Calu3 (cell line): Measurements from ENCODE around the gene CNKSR1. TPM values are rescaled to one million over a fixed set of nuclear protein-coding genes. Genes with fewer than 3 reads are reported as not detected.

ENCODE experiments used
- BruUV-seq: library from RNA; stranded (reverse); fragments of 400-500 nt; replicated peaks from 2 replicates; lab custom pipeline; 2021; lab: Mats Ljungman, UMichigan
- CTCF ChIA-PET: fragments of 300-600 bp; sonication (Branson Sonifier 250); formaldehyde crosslinking; loops from one replicate; lab custom pipeline; 2022; ENCODE audit warnings: antibody characterized with exemption; lab: Charles Lee
- DNase-seq: peaks from one replicate; pipeline ENCODE4 v3.0.0; 2022
- H3K27ac Mint-ChIP-seq: one replicate; pipeline ENCODE4 v1.8.0; 2022; ENCODE audit warnings: mixed read lengths; ENCODE audit not compliant: unreplicated experiment
- H3K27me3 Mint-ChIP-seq: one replicate; pipeline ENCODE4 v1.8.0; 2022; ENCODE audit warnings: mixed read lengths; ENCODE audit not compliant: unreplicated experiment
- H3K36me3 Mint-ChIP-seq: one replicate; pipeline ENCODE4 v1.8.0; 2022; ENCODE audit warnings: mild to moderate bottlenecking, moderate library complexity, mixed read lengths; ENCODE audit not compliant: insufficient read depth, unreplicated experiment
- H3K4me1 Mint-ChIP-seq: one replicate; pipeline ENCODE4 v1.8.0; 2022; ENCODE audit warnings: mild to moderate bottlenecking, low read depth, mixed read lengths; ENCODE audit not compliant: unreplicated experiment
- H3K4me3 Mint-ChIP-seq: one replicate; pipeline ENCODE4 v1.8.0; 2022; ENCODE audit warnings: mild to moderate bottlenecking, low read depth, moderate library complexity, mixed read lengths; ENCODE audit not compliant: unreplicated experiment
- H3K9me3 Mint-ChIP-seq: one replicate; pipeline ENCODE4 v1.8.0; 2022; ENCODE audit warnings: low read depth, mixed read lengths; ENCODE audit not compliant: unreplicated experiment
- intact Hi-C: fragments of 100-400 bp; cut with micrococcal nuclease; formaldehyde crosslinking; loops from one replicate; pipeline ENCODE4 v1.10.0; 2022; ENCODE audit not compliant: unreplicated experiment
- total RNA-seq: library from RNA; stranded (reverse); gene quantifications from 2 replicates; pipeline ENCODE4 v1.2.3, GENCODE V29; 2022
- TF ChIP-seq, protein P1 (sequence below): fragments of 200-600 bp; IDR thresholded peaks from one replicate; pipeline ENCODE4 v1.8.0; 2022; ENCODE audit warnings: antibody characterized with exemption; ENCODE audit not compliant: unreplicated experiment

Gene CNKSR1
- total RNA-seq, 1 experiment from 2014 or later, result 28.1 TPM

- intact Hi-C loops, result no loop called here
- CTCF ChIA-PET, result no interaction called here
- TF ChIP-seq, protein P1, sequence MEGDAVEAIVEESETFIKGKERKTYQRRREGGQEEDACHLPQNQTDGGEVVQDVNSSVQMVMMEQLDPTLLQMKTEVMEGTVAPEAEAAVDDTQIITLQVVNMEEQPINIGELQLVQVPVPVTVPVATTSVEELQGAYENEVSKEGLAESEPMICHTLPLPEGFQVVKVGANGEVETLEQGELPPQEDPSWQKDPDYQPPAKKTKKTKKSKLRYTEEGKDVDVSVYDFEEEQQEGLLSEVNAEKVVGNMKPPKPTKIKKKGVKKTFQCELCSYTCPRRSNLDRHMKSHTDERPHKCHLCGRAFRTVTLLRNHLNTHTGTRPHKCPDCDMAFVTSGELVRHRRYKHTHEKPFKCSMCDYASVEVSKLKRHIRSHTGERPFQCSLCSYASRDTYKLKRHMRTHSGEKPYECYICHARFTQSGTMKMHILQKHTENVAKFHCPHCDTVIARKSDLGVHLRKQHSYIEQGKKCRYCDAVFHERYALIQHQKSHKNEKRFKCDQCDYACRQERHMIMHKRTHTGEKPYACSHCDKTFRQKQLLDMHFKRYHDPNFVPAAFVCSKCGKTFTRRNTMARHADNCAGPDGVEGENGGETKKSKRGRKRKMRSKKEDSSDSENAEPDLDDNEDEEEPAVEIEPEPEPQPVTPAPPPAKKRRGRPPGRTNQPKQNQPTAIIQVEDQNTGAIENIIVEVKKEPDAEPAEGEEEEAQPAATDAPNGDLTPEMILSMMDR, result no peak
- no peak for DNase-seq
- H3K36me3 Mint-ChIP-seq, result peaks cover 25% of the 10 kb centered on the region
- no peak overlapping the region for H3K4me3 Mint-ChIP-seq
- H3K4me1 Mint-ChIP-seq, result peaks cover 11% of the 10 kb centered on the region
- H3K27me3 Mint-ChIP-seq, result no peaks in the 10 kb centered on the region
- no peak overlapping the region for H3K27ac Mint-ChIP-seq
- H3K9me3 Mint-ChIP-seq, result no peaks in the 10 kb centered on the region
- no TSS peak for BruUV-seq
These were observed 4.5 kb downstream of the CNKSR1 start for GRCh38 chr1:26181586-26182382.

GRCh38 chr1:26182383-26182696 lies 5.0 kb downstream of the CNKSR1 start:
- TF ChIP-seq, protein P1, result no peak
- CTCF ChIA-PET, result no interaction called here
- no TSS peak for BruUV-seq
- intact Hi-C loops, result no loop called here
- peaks cover 22% of the 10 kb centered on the region for H3K36me3 Mint-ChIP-seq
- H3K27me3 Mint-ChIP-seq, result no peaks in the 10 kb centered on the region
- H3K9me3 Mint-ChIP-seq, result no peaks in the 10 kb centered on the region
- H3K4me3 Mint-ChIP-seq, result no peak overlapping the region
- H3K4me1 Mint-ChIP-seq, result peaks cover 11% of the 10 kb centered on the region
- DNase-seq, result no peak
- no peak overlapping the region for H3K27ac Mint-ChIP-seq

GRCh38 chr1:26184086-26184485 lies 6.8 kb downstream of the CNKSR1 start:
- BruUV-seq, result no TSS peak
- CTCF ChIA-PET, result no interaction called here
- TF ChIP-seq, protein P1, result no peak
- no peak for DNase-seq
- H3K4me1 Mint-ChIP-seq, result no peaks in the 10 kb centered on the region
- H3K36me3 Mint-ChIP-seq, result peaks cover 13% of the 10 kb centered on the region
- H3K27ac Mint-ChIP-seq, result no peak overlapping the region
- intact Hi-C loops, result no loop called here
- H3K4me3 Mint-ChIP-seq, result no peak overlapping the region
- H3K9me3 Mint-ChIP-seq, result no peaks in the 10 kb centered on the region
- H3K27me3 Mint-ChIP-seq, result no peaks in the 10 kb centered on the region

DNA sequence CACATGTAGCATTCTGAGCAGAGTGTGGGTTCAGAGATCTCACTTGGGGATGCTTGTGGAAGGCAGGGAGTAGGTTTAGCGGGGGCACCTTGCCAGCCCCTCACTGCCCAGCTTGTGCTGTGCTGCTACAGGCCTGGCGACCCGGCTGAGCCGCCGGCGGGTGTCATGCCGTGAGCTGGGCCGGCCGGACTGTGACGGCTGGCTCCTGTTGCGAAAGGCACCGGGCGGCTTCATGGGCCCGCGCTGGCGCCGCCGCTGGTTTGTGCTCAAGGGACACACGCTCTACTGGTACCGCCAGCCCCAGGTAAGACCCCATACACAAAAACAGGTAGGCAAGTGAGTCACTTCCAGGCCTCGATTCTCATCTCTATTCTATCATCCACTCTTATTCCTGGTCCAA lies 7.6 kb downstream of the CNKSR1 start:
- intact Hi-C loops, result no loop called here
- TF ChIP-seq, protein P1, result no peak
- H3K4me1 Mint-ChIP-seq, result no peaks in the 10 kb centered on the region
- H3K27me3 Mint-ChIP-seq, result no peaks in the 10 kb centered on the region
- CTCF ChIA-PET, result no interaction called here
- H3K9me3 Mint-ChIP-seq, result no peaks in the 10 kb centered on the region
- no peak overlapping the region for H3K4me3 Mint-ChIP-seq
- H3K36me3 Mint-ChIP-seq, result peaks cover 13% of the 10 kb centered on the region
- H3K27ac Mint-ChIP-seq, result no peak overlapping the region
- no TSS peak for BruUV-seq
- DNase-seq, result no peak
